GM20431 (cell line): Measurements from ENCODE around the gene MAP1B.

Experiments
- in situ Hi-C: fragments of 300-500 bp; cut with MseI, MboI; formaldehyde crosslinking; loops from one replicate; pipeline ENCODE4 v1.15.0; 2020; ENCODE audit warnings: low sequenced_read_pairs; ENCODE audit not compliant: unreplicated experiment

Gene MAP1B

GRCh38 chr5:72182686-72183085, 75.4 kb downstream of the MAP1B start:
- in situ Hi-C loops = no loop called here

- in situ Hi-C loops = no loop called here
Observed at GRCh38 chr5:72183101-72183520, 75.8 kb downstream of the MAP1B start.

- in situ Hi-C loops = no loop called here
Observed at GRCh38 chr5:72184408-72184807, 77.1 kb downstream of the MAP1B start.

- in situ Hi-C loops = no loop called here
Observed at GRCh38 chr5:72185496-72186329, 78.4 kb downstream of the MAP1B start.

GRCh38 chr5:72187388-72188075, 80.3 kb downstream of the MAP1B start:
- in situ Hi-C loops = no loop called here

- in situ Hi-C loops = no loop called here
Observed at GRCh38 chr5:72188166-72188565, 80.9 kb downstream of the MAP1B start.

- in situ Hi-C loops = no loop called here
Observed at GRCh38 chr5:72189146-72189545, 81.9 kb downstream of the MAP1B start.

- in situ Hi-C loops = no loop called here
Observed at GRCh38 chr5:72191404-72191803, 84.1 kb downstream of the MAP1B start.

- in situ Hi-C loops = no loop called here
Observed at GRCh38 chr5:72194846-72195245, 87.6 kb downstream of the MAP1B start.

- in situ Hi-C loops = no loop called here
Observed at GRCh38 chr5:72195581-72195980, 88.3 kb downstream of the MAP1B start.

GRCh38 chr5:72197393-72197792, 90.1 kb downstream of the MAP1B start:
- in situ Hi-C loops = no loop called here

GRCh38 chr5:72199681-72200080, 92.4 kb downstream of the MAP1B start:
- in situ Hi-C loops = no loop called here

- in situ Hi-C loops = no loop called here
Observed at GRCh38 chr5:72202331-72202825, 95.1 kb downstream of the MAP1B start.

- in situ Hi-C loops = no loop called here
Observed at GRCh38 chr5:72203251-72203845, 96.1 kb downstream of the MAP1B start.

GRCh38 chr5:72204946-72205345, 97.7 kb downstream of the MAP1B start:
- in situ Hi-C loops = no loop called here

- in situ Hi-C loops = no loop called here
Observed at GRCh38 chr5:72205431-72206009, 98.2 kb downstream of the MAP1B start.

GRCh38 chr5:72206160-72206559, 98.9 kb downstream of the MAP1B start:
- in situ Hi-C loops = no loop called here

GRCh38 chr5:72206994-72207393, 99.7 kb downstream of the MAP1B start:
- in situ Hi-C loops = no loop called here

- in situ Hi-C loops = no loop called here
Observed at GRCh38 chr5:72208324-72208926, 101.2 kb downstream of the MAP1B start.
